ENCODE results near the gene PRKACB.

Gene PRKACB

DNA sequence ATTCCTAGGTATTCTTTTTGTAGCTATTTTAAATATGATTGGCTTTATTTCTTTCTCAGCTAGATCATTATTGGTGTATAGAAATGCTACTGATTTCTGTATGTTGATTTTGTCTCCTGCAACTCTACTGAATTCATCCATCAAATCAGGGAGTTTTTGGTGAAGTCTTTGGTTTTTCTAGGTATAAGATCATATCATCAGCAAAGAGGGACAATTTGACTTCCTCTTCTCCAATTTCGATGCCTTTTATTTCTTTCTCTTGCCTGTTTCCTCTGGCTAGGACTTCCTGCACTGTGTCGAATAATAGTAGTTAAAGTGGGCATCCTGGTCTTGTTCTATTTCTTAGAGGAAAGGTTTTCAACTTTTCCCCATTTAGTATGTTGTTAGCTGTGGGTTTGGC is 27.5 kb upstream of the PRKACB start:
- TF ChIP-seq, protein P1, sequence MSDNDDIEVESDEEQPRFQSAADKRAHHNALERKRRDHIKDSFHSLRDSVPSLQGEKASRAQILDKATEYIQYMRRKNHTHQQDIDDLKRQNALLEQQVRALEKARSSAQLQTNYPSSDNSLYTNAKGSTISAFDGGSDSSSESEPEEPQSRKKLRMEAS (IDR thresholded peaks at IDR 0.05): no peak
- TF ChIP-seq EGR1 (IDR thresholded peaks at IDR 0.05): no peak
- TF ChIP-seq RAD21 (IDR thresholded peaks at IDR 0.05; ENCODE audit: low read depth): no peak
- no peak for TF ChIP-seq USF1 (IDR thresholded peaks at IDR 0.05)

- TF ChIP-seq REST (IDR thresholded peaks at IDR 0.05; ENCODE audit: low read depth): no peak
- TF ChIP-seq EP300 (IDR thresholded peaks at IDR 0.05; ENCODE audit: borderline replicate concordance): no peak
- no peak for TF ChIP-seq NFIC (IDR thresholded peaks at IDR 0.05)
- TF ChIP-seq RAD21 (IDR thresholded peaks at IDR 0.05; ENCODE audit: low read depth): no peak
- no peak for TF ChIP-seq CEBPB (IDR thresholded peaks at IDR 0.05)
- no peak for TF ChIP-seq YY1 (IDR thresholded peaks at IDR 0.05; ENCODE audit: low read depth)
- TF ChIP-seq ZBTB7A (IDR thresholded peaks at IDR 0.05; ENCODE audit: low read depth): no peak
- TF ChIP-seq, protein P1 (IDR thresholded peaks at IDR 0.05): no peak
- no peak for TF ChIP-seq EGR1 (IDR thresholded peaks at IDR 0.05)
- no peak for TF ChIP-seq TEAD4 (IDR thresholded peaks at IDR 0.05)
- TF ChIP-seq FOXM1 (IDR thresholded peaks at IDR 0.05; ENCODE audit: borderline replicate concordance, low read depth): no peak
Observed at GRCh38 chr1:84117868-84118267, 26.2 kb upstream of the PRKACB start.

DNA sequence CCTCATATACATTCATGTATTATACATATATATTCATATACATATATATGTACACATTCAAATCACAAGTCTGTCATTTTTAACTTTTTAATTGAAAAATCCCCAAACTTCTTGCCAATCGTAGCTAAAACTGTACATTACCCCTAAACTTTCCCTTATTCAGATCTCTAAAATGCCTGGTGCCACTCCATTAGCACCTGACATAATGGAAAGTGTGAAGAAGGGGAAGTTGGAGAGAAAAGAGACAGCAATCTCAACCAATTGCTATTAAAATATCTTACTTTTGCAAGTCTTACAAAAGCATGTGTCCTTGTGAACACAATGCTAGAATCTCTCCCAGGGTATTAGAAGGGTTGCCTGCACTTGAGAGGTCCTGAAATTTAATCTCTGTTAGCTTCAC is 22.7 kb upstream of the PRKACB start:
- TF ChIP-seq NFIC (IDR thresholded peaks at IDR 0.05) (no peak), USF1 (IDR thresholded peaks at IDR 0.05) (no peak), FOXM1 (IDR thresholded peaks at IDR 0.05; ENCODE audit: borderline replicate concordance, low read depth) (no peak), RAD21 (IDR thresholded peaks at IDR 0.05; ENCODE audit: low read depth) (no peak), YY1 (IDR thresholded peaks at IDR 0.05; ENCODE audit: low read depth) (no peak), TAF1 (IDR thresholded peaks at IDR 0.05; ENCODE audit: low read depth) (no peak), EGR1 (IDR thresholded peaks at IDR 0.05) (no peak), CEBPB (IDR thresholded peaks at IDR 0.05) (no peak), TCF12 (IDR thresholded peaks at IDR 0.05; ENCODE audit: low read depth) (no peak), ZBTB7A (IDR thresholded peaks at IDR 0.05; ENCODE audit: low read depth) (no peak), TEAD4 (IDR thresholded peaks at IDR 0.05) (no peak), CREB1 (IDR thresholded peaks at IDR 0.05; ENCODE audit: low read depth) (no peak), REST (IDR thresholded peaks at IDR 0.05; ENCODE audit: low read depth) (no peak), EP300 (IDR thresholded peaks at IDR 0.05; ENCODE audit: borderline replicate concordance) (no peak)
- TF ChIP-seq, protein P1 (IDR thresholded peaks at IDR 0.05): no peak

GRCh38 chr1:84122780-84123382 is 21.2 kb upstream of the PRKACB start:
- peak; percentile 78 for TF ChIP-seq RAD21 (IDR thresholded peaks at IDR 0.05; ENCODE audit: low read depth)
- TF ChIP-seq TCF12 (IDR thresholded peaks at IDR 0.05; ENCODE audit: low read depth): no peak

DNA sequence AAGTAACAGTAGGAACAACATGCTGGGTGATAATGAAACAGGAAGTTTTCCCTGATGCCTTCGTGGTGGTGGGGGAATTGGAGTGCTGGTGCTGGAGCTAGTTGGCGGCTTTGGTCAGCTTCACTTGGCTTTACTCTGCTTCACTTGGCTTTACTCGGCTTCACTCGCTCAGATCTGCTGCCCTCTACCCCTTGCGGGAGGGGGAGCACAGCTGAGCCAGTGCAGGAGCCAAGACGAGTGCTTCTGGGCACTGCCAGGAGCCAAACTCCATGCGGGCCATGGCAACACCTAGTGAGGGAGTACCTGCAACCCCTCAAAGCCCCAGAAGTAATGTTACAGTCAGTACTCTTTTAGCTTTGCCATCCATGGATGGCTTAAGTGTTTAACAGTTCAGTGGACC is 10.6 kb upstream of the PRKACB start:
- TF ChIP-seq CREB1 (IDR thresholded peaks at IDR 0.05; ENCODE audit: low read depth): no peak
- TF ChIP-seq TCF12 (IDR thresholded peaks at IDR 0.05; ENCODE audit: low read depth): no peak
- no peak for TF ChIP-seq TEAD4 (IDR thresholded peaks at IDR 0.05)
- TF ChIP-seq CEBPB (IDR thresholded peaks at IDR 0.05): no peak
- no peak for TF ChIP-seq EP300 (IDR thresholded peaks at IDR 0.05; ENCODE audit: borderline replicate concordance)
- TF ChIP-seq REST (IDR thresholded peaks at IDR 0.05; ENCODE audit: low read depth): no peak
- no peak for TF ChIP-seq TAF1 (IDR thresholded peaks at IDR 0.05; ENCODE audit: low read depth)
- TF ChIP-seq USF1 (IDR thresholded peaks at IDR 0.05): no peak
- no peak for TF ChIP-seq RAD21 (IDR thresholded peaks at IDR 0.05; ENCODE audit: low read depth)
- TF ChIP-seq EGR1 (IDR thresholded peaks at IDR 0.05): no peak
- TF ChIP-seq YY1 (IDR thresholded peaks at IDR 0.05; ENCODE audit: low read depth): no peak
- TF ChIP-seq FOXM1 (IDR thresholded peaks at IDR 0.05; ENCODE audit: borderline replicate concordance, low read depth): no peak
- TF ChIP-seq, protein P1 (IDR thresholded peaks at IDR 0.05): no peak
- no peak for TF ChIP-seq NFIC (IDR thresholded peaks at IDR 0.05)
- TF ChIP-seq ZBTB7A (IDR thresholded peaks at IDR 0.05; ENCODE audit: low read depth): no peak

Data from Ishikawa (cell line).